Measurements from ENCODE around the gene QRICH2. TPM values are rescaled to one million over a fixed set of nuclear protein-coding genes. Genes with fewer than 3 reads are reported as not detected.

Gene QRICH2, protein sequence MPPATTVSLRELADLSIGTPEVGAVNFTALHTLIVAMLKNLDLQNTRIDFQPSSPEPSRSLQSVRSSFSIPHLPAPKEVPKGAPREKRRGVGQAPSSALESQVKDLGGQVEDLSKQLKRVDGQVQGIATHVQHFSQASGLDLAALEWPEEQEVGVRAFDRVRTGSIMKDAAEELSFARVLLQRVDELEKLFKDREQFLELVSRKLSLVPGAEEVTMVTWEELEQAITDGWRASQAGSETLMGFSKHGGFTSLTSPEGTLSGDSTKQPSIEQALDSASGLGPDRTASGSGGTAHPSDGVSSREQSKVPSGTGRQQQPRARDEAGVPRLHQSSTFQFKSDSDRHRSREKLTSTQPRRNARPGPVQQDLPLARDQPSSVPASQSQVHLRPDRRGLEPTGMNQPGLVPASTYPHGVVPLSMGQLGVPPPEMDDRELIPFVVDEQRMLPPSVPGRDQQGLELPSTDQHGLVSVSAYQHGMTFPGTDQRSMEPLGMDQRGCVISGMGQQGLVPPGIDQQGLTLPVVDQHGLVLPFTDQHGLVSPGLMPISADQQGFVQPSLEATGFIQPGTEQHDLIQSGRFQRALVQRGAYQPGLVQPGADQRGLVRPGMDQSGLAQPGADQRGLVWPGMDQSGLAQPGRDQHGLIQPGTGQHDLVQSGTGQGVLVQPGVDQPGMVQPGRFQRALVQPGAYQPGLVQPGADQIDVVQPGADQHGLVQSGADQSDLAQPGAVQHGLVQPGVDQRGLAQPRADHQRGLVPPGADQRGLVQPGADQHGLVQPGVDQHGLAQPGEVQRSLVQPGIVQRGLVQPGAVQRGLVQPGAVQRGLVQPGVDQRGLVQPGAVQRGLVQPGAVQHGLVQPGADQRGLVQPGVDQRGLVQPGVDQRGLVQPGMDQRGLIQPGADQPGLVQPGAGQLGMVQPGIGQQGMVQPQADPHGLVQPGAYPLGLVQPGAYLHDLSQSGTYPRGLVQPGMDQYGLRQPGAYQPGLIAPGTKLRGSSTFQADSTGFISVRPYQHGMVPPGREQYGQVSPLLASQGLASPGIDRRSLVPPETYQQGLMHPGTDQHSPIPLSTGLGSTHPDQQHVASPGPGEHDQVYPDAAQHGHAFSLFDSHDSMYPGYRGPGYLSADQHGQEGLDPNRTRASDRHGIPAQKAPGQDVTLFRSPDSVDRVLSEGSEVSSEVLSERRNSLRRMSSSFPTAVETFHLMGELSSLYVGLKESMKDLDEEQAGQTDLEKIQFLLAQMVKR (N-terminal part only)
- total RNA-seq, result 0.65 and 1.4 TPM in 2 replicates

DNA sequence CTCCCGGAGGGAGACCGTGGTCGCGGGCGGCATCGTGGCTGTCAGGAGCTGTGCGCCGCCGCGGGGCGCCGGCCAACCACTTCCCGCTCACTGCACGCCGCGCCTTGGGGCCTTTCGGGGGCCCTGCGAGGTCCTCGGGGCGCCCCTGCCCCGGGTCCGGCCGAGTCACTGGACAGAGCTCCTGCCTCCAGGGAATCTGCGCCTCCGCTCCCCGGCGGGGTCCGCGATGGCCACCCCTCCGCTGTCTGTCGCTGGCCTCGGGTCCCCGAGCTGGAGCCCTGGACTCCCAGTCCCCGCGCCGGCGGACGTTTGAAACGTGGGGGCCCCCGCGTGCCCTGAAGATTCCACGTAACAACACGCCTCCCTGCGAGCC, at the start of gene QRICH2:
Gene QRICH2, minus strand, starts transcription at position 311 of the 373 bp plus-strand sequence. Its CDS starts 278 bp downstream, at position 33.

DNA sequence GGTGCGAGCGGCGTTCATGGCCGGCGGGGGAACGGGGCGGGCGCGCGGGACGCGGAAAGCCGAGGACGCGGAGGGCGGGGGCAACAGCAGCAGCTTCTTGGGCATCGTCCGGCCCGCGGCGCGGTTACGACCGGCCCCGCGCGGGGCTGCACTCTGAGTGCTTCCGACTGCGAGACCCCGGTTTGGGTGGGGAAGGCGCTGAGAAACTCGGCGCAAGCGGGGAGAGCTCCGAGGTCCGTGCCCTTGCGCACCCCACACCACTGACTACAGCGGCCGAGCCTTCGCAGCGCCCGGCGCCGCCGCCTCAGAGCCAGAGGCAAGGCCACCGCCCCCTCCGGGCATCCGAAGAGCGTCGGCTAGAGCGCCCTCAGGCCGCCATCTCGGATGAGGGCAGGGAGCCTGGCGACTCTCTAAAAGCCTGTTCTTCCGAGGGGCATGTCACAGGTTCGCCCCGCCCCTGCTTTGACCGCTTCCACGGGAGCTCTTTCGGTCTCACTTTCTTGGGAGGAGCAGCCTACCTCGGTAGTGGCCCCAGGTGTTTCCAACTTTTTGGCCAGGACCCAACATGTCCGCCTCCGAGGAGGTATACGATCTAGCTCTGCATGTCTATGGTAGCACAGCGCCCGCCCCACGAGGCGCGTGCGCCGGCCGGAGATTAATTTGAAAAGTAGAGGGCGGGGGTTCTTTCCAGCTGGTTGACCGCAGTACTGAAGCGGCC, 45.7 kb upstream of the QRICH2 start, which contains the start of gene PRPSAP1:
Gene PRPSAP1, minus strand, starts transcription at position 318 of the 718 bp plus-strand sequence. Its CDS starts 213 bp downstream, at position 105.

DNA sequence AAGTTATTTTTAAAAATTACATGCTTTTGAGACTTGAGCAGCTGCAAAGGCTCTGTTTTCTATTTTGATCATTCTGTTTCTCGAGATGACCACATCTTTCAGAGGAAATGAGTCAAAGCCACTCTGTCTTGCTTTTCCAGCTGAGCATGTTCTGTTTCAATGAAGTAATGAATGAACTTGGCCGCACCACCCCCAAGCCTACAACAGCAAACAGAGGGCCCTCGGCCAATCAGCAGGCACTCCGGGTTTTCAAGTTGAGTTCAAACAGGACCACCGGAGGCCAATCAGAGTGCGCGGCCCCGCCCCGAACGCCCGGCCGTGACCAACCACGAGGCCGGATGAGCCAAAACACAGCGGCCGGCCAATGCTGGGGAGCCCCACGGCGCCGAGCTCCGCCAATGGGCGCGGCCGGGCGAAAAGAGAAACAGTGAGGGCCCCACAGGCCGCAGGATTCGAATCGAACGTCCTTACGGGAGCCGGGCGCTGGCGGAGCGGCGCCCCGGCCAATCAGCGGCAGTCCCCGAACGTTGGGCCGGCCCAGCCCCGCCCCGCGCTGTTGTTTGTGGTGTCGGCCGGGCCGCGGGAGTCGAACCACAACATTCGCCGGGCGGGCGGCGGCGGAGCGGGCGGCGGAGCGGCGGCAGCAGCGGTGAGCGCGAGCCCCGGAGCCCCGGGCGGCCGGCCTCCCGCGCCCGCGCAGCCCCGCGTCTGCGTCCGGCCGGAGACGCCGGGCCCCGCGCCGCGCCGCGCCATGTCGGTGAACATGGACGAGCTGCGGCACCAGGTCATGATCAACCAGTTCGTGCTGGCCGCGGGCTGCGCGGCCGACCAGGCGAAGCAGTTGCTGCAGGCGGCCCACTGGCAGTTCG, 43.1 kb downstream of the QRICH2 start, which contains the start of gene UBALD2:
Gene UBALD2, plus strand, starts transcription at position 594 of the 869 bp plus-strand sequence. Its CDS starts 158 bp downstream, at position 752.

DNA sequence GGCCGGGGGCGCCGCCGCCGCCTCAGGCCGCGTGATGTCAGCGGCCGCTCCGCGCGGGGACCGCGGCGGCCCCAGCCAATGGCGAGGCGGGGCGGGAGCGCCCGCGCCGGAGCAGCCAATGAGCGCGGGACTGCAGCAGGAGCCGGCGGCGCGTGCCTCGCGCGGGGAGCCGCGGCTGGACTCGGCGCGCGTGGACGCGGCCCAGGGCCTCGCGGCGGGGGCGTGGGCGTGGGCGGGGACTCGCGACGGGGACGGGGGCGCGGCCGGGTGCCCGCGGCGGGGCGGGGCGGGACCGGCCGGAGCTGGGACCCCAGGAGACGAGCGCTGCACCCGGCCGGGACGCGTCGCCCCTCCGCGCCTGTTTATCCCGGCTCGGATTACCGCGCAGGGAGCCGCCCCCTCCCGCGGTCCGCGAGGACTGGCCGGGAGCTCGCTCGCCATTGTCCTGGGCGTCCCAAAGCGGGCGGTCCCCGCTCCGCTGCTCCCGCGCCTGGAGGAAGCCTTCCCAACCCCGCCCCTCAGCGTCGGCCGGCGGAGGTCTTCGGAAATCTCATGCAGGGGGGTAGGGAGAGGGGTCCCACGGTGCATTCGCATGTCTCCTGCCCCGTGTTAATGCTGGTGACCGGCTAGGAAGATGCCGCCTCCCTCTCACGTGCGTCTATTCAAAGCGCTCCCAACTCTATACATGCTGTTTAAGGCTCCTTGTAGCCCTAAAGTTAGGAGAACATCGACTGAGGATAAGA, 67.4 kb downstream of the QRICH2 start, which contains the start of gene RNF157:
Gene RNF157, minus strand, starts transcription at position 33 of the 743 bp plus-strand sequence. CDS start 253 bp downstream, outside the sequence.

Other genes with a start within 250 kb of the QRICH2 start
- gene SRP68, start 235.8 kb downstream of the QRICH2 start, total RNA-seq, result 19.5 and 24.0 TPM in 2 replicates
- gene GALR2, start 233.5 kb downstream of the QRICH2 start, total RNA-seq, result not detected in 2 replicates
- not detected in 2 replicates for gene ZACN, start 229.1 kb downstream of the QRICH2 start, total RNA-seq
- 56.0 and 56.1 TPM in 2 replicates for gene EXOC7, start 204.5 kb downstream of the QRICH2 start, total RNA-seq
- gene FOXJ1, start 167.0 kb downstream of the QRICH2 start, total RNA-seq, result not detected in 2 replicates
- 0.16 TPM in 1 of 2 replicates, not detected in the other for gene RNF157, start 67.8 kb downstream of the QRICH2 start, total RNA-seq
- 1.3 and 5.5 TPM in 2 replicates for gene UBALD2, start 42.9 kb downstream of the QRICH2 start, total RNA-seq
- gene PRPSAP1, start 45.6 kb upstream of the QRICH2 start, total RNA-seq, result 25.9 and 30.7 TPM in 2 replicates
- gene SPHK1, start 76.3 kb upstream of the QRICH2 start, total RNA-seq, result 46.9 and 52.3 TPM in 2 replicates
- 15.0 and 19.0 TPM in 2 replicates for gene UBE2O, start 144.9 kb upstream of the QRICH2 start, total RNA-seq
- gene AANAT, start 159.3 kb upstream of the QRICH2 start, total RNA-seq, result 0.49 TPM in 1 of 2 replicates, not detected in the other
- gene RHBDF2, start 193.1 kb upstream of the QRICH2 start, total RNA-seq, result 11.6 and 26.7 TPM in 2 replicates
- gene CYGB, start 229.4 kb upstream of the QRICH2 start, total RNA-seq, result 208 and 215 TPM in 2 replicates
- gene PRCD, start 231.8 kb upstream of the QRICH2 start, total RNA-seq, result 7.0 and 7.6 TPM in 2 replicates

Data from cardiac atrium fibroblast (primary cell).